CD14-positive monocyte (primary cell): ENCODE results near the gene ARL15. TPM values are rescaled to one million over a fixed set of nuclear protein-coding genes. Genes with fewer than 3 reads are reported as not detected.

Experiments
- DNase-seq, 3 donors: peaks; one replicate each; pipeline ENCODE4 v3.0.0-alpha.2; 2011 to 2022
- H2AFZ ChIP-seq: 2 replicates; pipeline ENCODE4 v1.6.0; 2012; ENCODE audit warnings: mild to moderate bottlenecking, low read depth, low read length, inconsistent platforms; ENCODE audit not compliant: insufficient read depth, poor library complexity, severe bottlenecking
- H3K27ac ChIP-seq, 2 donors: 1 replicate in 1 of 2; 2 replicates in 1 of 2; pipeline ENCODE4 v1.5.1; 2012 to 2013; ENCODE audit warnings: low read length in 2 of 2, control low read depth in 1 of 2, inconsistent platforms in 1 of 2, low read depth in 1 of 2, mild to moderate bottlenecking in 1 of 2
- H3K27me3 ChIP-seq, 2 donors: one replicate each; pipeline versions ENCODE4 v1.6.0 to v1.6.1; 2011 to 2013; ENCODE audit warnings: low read length in 2 of 2; ENCODE audit not compliant: control insufficient read depth in 2 of 2, insufficient read depth in 2 of 2
- H3K36me3 ChIP-seq, 2 donors: replicated peaks in 1 of 2; 1 replicate in 1 of 2; 2 replicates in 1 of 2; pipeline versions ENCODE4 v1.5.1 to v1.6.1; 2012 to 2013; ENCODE audit warnings: low read length in 2 of 2, control low read depth in 1 of 2, inconsistent platforms in 1 of 2, mild to moderate bottlenecking in 1 of 2; ENCODE audit not compliant: insufficient read depth in 2 of 2, control insufficient read depth in 1 of 2
- H3K4me1 ChIP-seq, 2 donors: 1 replicate in 1 of 2; 2 replicates in 1 of 2; pipeline versions ENCODE4 v1.5.1 to v1.6.1; 2012 to 2013; ENCODE audit warnings: low read length in 2 of 2, control low read depth in 1 of 2, inconsistent platforms in 1 of 2, mild to moderate bottlenecking in 1 of 2, moderate library complexity in 1 of 2; ENCODE audit not compliant: insufficient read depth in 2 of 2, control insufficient read depth in 1 of 2
- H3K4me2 ChIP-seq: replicated peaks from 2 replicates; pipeline ENCODE3; 2012; ENCODE audit warnings: low read length, moderate library complexity, mild to moderate bottlenecking; ENCODE audit not compliant: poor library complexity, severe bottlenecking; ENCODE audit errors: extremely low read depth
- H3K4me3 ChIP-seq, 3 experiments: fragments of 200-600 bp in 1 of 3; sonication (generic) in 1 of 3; replicated peaks in 1 of 3; 1 replicate in 2 of 3; 2 replicates in 1 of 3; pipeline ENCODE4 v1.5.1; 2011 to 2013; ENCODE audit warnings: low read length in 3 of 3, mild to moderate bottlenecking in 3 of 3, control low read depth in 2 of 3, low read depth in 2 of 3, inconsistent platforms in 1 of 3, moderate library complexity in 1 of 3
- H3K79me2 ChIP-seq: 2 replicates; pipeline ENCODE4 v1.6.0; 2012; ENCODE audit warnings: mild to moderate bottlenecking, control low read depth, inconsistent platforms, low read length, moderate library complexity; ENCODE audit not compliant: insufficient read depth
- H3K9ac ChIP-seq: 2 replicates; pipeline ENCODE4 v1.6.0; 2017; ENCODE audit warnings: low read length, mild to moderate bottlenecking; ENCODE audit not compliant: insufficient read depth, poor library complexity, severe bottlenecking
- H3K9me3 ChIP-seq, 2 donors: replicated peaks in 1 of 2; 1 replicate in 1 of 2; 2 replicates in 1 of 2; pipeline versions ENCODE4 v1.5.1 to v1.6.1; 2012 to 2013; ENCODE audit warnings: low read length in 2 of 2, control low read depth in 1 of 2; ENCODE audit not compliant: control insufficient read depth in 1 of 2, insufficient read depth in 1 of 2
- H4K20me1 ChIP-seq: 2 replicates; pipeline ENCODE4 v1.6.0; 2012; ENCODE audit warnings: mild to moderate bottlenecking, low read length, control low read depth, moderate library complexity; ENCODE audit not compliant: insufficient read depth
- H3K27ac Mint-ChIP-seq, 7 donors: one replicate each; pipeline ENCODE4 v1.8.0; 2020; ENCODE audit warnings: mild to moderate bottlenecking in 7 of 7, mixed read lengths in 7 of 7, moderate library complexity in 6 of 7, inconsistent platforms in 2 of 7
- H3K27me3 Mint-ChIP-seq, 3 donors: one replicate each; pipeline ENCODE4 v1.8.0; 2021 to 2022; ENCODE audit warnings: low read depth in 3 of 3, mild to moderate bottlenecking in 3 of 3, mixed read lengths in 3 of 3, moderate library complexity in 3 of 3, inconsistent platforms in 1 of 3
- H3K36me3 Mint-ChIP-seq, 2 donors: one replicate each; pipeline ENCODE4 v1.8.0; 2020; ENCODE audit warnings: mixed read lengths in 2 of 2, inconsistent platforms in 1 of 2, mild to moderate bottlenecking in 1 of 2
- H3K4me1 Mint-ChIP-seq: one replicate; pipeline ENCODE4 v1.8.0; 2020; ENCODE audit warnings: mild to moderate bottlenecking, mixed read lengths
- H3K4me3 Mint-ChIP-seq, 2 donors: one replicate each; pipeline ENCODE4 v1.8.0; 2020; ENCODE audit warnings: mild to moderate bottlenecking in 2 of 2, mixed read lengths in 2 of 2, moderate library complexity in 1 of 2
- H3K9me3 Mint-ChIP-seq, 7 donors: one replicate each; pipeline ENCODE4 v1.8.0; 2020 to 2022; ENCODE audit warnings: mixed read lengths in 7 of 7, mild to moderate bottlenecking in 6 of 7, moderate library complexity in 6 of 7, inconsistent platforms in 2 of 7
- CTCF ChIP-seq: fragments of 200-600 bp; IDR thresholded peaks from one replicate; pipeline ENCODE4 v1.8.0; 2022; ENCODE audit warnings: antibody characterized with exemption, mild to moderate bottlenecking
- WGBS: methylation state at CpG from one replicate; pipeline ENCODE4 v1.1.5; 2013; ENCODE audit warnings: missing lambda C conversion rate; ENCODE audit not compliant: insufficient coverage; 5-methylcytosine and 5-hydroxymethylcytosine counted together
- intact Hi-C, 2 donors: fragments of 100-400 bp; cut with micrococcal nuclease; formaldehyde crosslinking; loops; one replicate each; pipeline versions ENCODE4 v1.15.0 to v1.15.1; 2023
- polyA plus RNA-seq, 3 donors: library from polyadenylated mRNA; depleted of rRNA in 1 of 3; unstranded in 2 of 3; stranded (reverse) in 1 of 3; fragments of 300-500 nt in 2 of 3; fragments of >200 nt in 1 of 3; fragmentation: Illumina TruSeq in 2 of 3; gene quantifications; 1 replicate in 2 of 3; 2 replicates in 1 of 3; pipeline ENCODE4 v1.2.3, GENCODE V29; 2012 to 2021

Gene ARL15
- polyA plus RNA-seq, 3 donors = 10.5 to 27.6 (median 18.0) TPM

- Histone ChIP-seq H2AFZ (peak overlapping the region; percentile 92), H3K79me2 (peaks cover 59% of the 10 kb centered on the region), H3K36me3 (no peaks in the 10 kb centered on the region), H3K4me1 (peaks cover 21 to 31% of the 10 kb centered on the region in 2 donors), H3K27ac (peak overlapping the region in 1 of 2 donors; percentile 84), H4K20me1 (peaks cover 27% of the 10 kb centered on the region), H3K9me3 (no peaks in the 10 kb centered on the region), H3K4me3 (peak overlapping the region; percentile 80 to 94 (median 85)), H3K27me3 (no peaks in the 10 kb centered on the region), H3K4me2 (peak overlapping the region; percentile 99), H3K9ac (peak overlapping the region; percentile 86)
- intact Hi-C loops = loop anchor here in 1 of 2 donors (10.0 kb wide), 1 partner anchor 1514 kb away; no protein-coding TSS in a partner anchor
- DNase-seq = no peak
- H3K36me3 Mint-ChIP-seq = peaks cover 0 to 10% of the 10 kb centered on the region in 2 donors
- 40% methylated on average over 10 of the region's 10 CpGs for WGBS
- H3K4me1 Mint-ChIP-seq = peaks cover 50% of the 10 kb centered on the region
- H3K4me3 Mint-ChIP-seq = peak overlapping the region; percentile 97 to 98
- peak overlapping the region in 2 of 7 donors; percentile 92 to 96 for H3K27ac Mint-ChIP-seq
- no peak for TF ChIP-seq CTCF
- H3K9me3 Mint-ChIP-seq = peaks cover 0 to 4% (median 0%) of the 10 kb centered on the region in 7 donors
- peaks cover 2 to 8% (median 5%) of the 10 kb centered on the region in 3 donors for H3K27me3 Mint-ChIP-seq
These were observed 1.1 kb downstream of the ARL15 start for GRCh38 chr5:54309276-54309675.

- no peaks in the 10 kb centered on the region for H3K9me3 Mint-ChIP-seq
- H3K36me3 ChIP-seq = no peaks in the 10 kb centered on the region
- H3K9me3 ChIP-seq = no peaks in the 10 kb centered on the region
- no peak overlapping the region for H3K9ac ChIP-seq
- no peak overlapping the region for H3K4me3 Mint-ChIP-seq
- H3K4me1 ChIP-seq = peaks cover 38 to 48% of the 10 kb centered on the region in 2 donors
- intact Hi-C loops = loop anchor here in 1 of 2 donors (10.0 kb wide), 1 partner anchor 1513 kb away; no protein-coding TSS in a partner anchor
- no peak overlapping the region for H3K4me3 ChIP-seq
- H4K20me1 ChIP-seq = peaks cover 44% of the 10 kb centered on the region
- TF ChIP-seq CTCF = no peak
- 94% methylated on average over 3 of the region's 3 CpGs for WGBS
- peaks cover 75% of the 10 kb centered on the region for H3K79me2 ChIP-seq
- peaks cover 0 to 10% of the 10 kb centered on the region in 2 donors for H3K36me3 Mint-ChIP-seq
- DNase-seq = no peak
- H3K27me3 Mint-ChIP-seq = peaks cover 2 to 7% (median 2%) of the 10 kb centered on the region in 3 donors
- peaks cover 61% of the 10 kb centered on the region for H3K4me1 Mint-ChIP-seq
- no peak overlapping the region for H2AFZ ChIP-seq
- H3K4me2 ChIP-seq = no peak overlapping the region
- no peak overlapping the region for H3K27ac Mint-ChIP-seq
- no peaks in the 10 kb centered on the region for H3K27me3 ChIP-seq
- no peak overlapping the region for H3K27ac ChIP-seq
These were observed 2.8 kb downstream of the ARL15 start for GRCh38 chr5:54307583-54307982.
